ENCODE data around the gene RPL18A.

RPL18A gene

DNA sequence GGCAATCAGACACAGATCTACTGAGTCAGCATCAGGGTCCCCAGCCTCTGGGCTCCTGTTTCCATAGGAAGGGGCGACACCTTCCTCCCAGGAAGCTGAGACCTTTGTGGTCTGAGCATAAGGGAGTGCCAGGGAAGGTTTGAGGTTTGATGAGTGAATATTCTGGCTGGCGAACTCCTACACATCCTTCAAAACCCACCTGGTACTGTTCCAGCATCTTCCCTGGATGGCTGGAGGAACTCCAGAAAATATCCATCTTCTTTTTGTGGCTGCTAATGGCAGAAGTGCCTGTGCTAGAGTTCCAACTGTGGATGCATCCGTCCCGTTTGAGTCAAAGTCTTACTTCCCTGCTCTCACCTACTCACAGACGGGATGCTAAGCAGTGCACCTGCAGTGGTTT is 47.6 kb upstream of the RPL18A start:
- Histone ChIP-seq H3K4me1 (ENCODE audit: insufficient read depth, low read length) (no peaks in the 10 kb centered on the region), H3K4me2 (ENCODE audit: insufficient read depth, low read length) (no peak overlapping the region), H4K20me1 (ENCODE audit: insufficient read depth, low read length) (no peaks in the 10 kb centered on the region), H3K9ac (ENCODE audit: low read depth, low read length) (no peak overlapping the region), H2AFZ (ENCODE audit: low read depth, low read length) (no peak overlapping the region), H3K27ac (ENCODE audit: low read length) (no peak overlapping the region), H3K79me2 (ENCODE audit: insufficient read depth, low read length) (no peaks in the 10 kb centered on the region), H3K9me3 (ENCODE audit: insufficient read depth, low read length, severe bottlenecking) (no peaks in the 10 kb centered on the region), H3K36me3 (ENCODE audit: insufficient read depth, low read length) (no peaks in the 10 kb centered on the region), H3K27me3 (ENCODE audit: insufficient read depth, low read length, poor library complexity) (peaks cover 8% of the 10 kb centered on the region), H3K4me3 (ENCODE audit: low read depth in 1 of 2, low read length in 2 of 2) (no peak overlapping the region)
- ATAC-seq (ENCODE audit: insufficient read depth, low read depth) (no peak), DNase-seq (no peak)
- TF ChIP-seq, protein P1, sequence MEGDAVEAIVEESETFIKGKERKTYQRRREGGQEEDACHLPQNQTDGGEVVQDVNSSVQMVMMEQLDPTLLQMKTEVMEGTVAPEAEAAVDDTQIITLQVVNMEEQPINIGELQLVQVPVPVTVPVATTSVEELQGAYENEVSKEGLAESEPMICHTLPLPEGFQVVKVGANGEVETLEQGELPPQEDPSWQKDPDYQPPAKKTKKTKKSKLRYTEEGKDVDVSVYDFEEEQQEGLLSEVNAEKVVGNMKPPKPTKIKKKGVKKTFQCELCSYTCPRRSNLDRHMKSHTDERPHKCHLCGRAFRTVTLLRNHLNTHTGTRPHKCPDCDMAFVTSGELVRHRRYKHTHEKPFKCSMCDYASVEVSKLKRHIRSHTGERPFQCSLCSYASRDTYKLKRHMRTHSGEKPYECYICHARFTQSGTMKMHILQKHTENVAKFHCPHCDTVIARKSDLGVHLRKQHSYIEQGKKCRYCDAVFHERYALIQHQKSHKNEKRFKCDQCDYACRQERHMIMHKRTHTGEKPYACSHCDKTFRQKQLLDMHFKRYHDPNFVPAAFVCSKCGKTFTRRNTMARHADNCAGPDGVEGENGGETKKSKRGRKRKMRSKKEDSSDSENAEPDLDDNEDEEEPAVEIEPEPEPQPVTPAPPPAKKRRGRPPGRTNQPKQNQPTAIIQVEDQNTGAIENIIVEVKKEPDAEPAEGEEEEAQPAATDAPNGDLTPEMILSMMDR (IDR thresholded peaks at IDR 0.05; ENCODE audit: borderline replicate concordance, extremely low read depth, low read length, poor library complexity, severe bottlenecking) = no peak
- no peak for TF ChIP-seq EZH2 (IDR thresholded peaks at IDR 0.05; ENCODE audit: borderline replicate concordance, low read depth, low read length, severe bottlenecking)

DNA sequence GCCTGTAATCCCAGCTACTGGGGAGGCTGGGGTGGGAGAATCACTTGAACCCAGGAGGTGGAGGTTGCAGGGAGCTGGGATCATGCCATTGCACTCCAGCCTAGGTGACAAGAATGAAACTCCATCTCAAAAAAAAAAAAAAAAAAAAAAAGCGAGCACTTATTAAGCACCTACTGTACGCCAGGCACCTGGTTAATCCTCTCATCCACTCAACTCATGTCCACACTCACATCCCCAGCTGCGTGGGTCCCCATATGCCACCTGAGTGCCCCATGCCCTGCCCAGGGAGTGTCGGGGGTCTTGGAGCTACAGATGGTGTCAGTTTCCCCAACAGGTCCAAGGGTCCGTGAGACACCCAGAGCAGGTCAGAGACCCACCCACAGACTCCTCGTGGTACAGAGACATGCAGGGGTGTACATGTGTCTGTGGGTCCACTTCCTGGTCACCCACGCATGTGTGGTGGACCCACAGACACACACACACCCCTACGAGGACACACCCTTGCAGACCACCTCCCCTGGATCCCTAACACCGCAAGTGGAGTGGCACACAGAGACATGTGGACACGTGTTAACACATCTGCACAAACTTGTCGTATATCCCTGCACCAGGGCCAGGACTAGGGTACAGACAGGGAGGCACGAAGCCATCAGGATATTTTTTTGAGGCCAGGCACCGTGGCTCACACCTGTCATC is 41.9 kb upstream of the RPL18A start:
- H3K79me2 ChIP-seq (ENCODE audit: insufficient read depth, low read length) = no peaks in the 10 kb centered on the region
- H3K9me3 ChIP-seq (ENCODE audit: insufficient read depth, low read length, severe bottlenecking) = no peaks in the 10 kb centered on the region
- no peak overlapping the region for H3K4me2 ChIP-seq (ENCODE audit: insufficient read depth, low read length)
- no peaks in the 10 kb centered on the region for H3K36me3 ChIP-seq (ENCODE audit: insufficient read depth, low read length)
- H3K27me3 ChIP-seq (ENCODE audit: insufficient read depth, low read length, poor library complexity) = no peaks in the 10 kb centered on the region
- no peak overlapping the region for H3K9ac ChIP-seq (ENCODE audit: low read depth, low read length)
- no peak for ATAC-seq (ENCODE audit: insufficient read depth, low read depth)
- no peak overlapping the region for H3K27ac ChIP-seq (ENCODE audit: low read length)
- no peak for DNase-seq
- no peak for TF ChIP-seq EZH2 (IDR thresholded peaks at IDR 0.05; ENCODE audit: borderline replicate concordance, low read depth, low read length, severe bottlenecking)
- TF ChIP-seq, protein P1 (IDR thresholded peaks at IDR 0.05; ENCODE audit: borderline replicate concordance, extremely low read depth, low read length, poor library complexity, severe bottlenecking) = no peak
- no peak overlapping the region for H2AFZ ChIP-seq (ENCODE audit: low read depth, low read length)
- no peaks in the 10 kb centered on the region for H4K20me1 ChIP-seq (ENCODE audit: insufficient read depth, low read length)
- no peak overlapping the region for H3K4me3 ChIP-seq (ENCODE audit: low read depth in 1 of 2, low read length in 2 of 2)
- H3K4me1 ChIP-seq (ENCODE audit: insufficient read depth, low read length) = no peaks in the 10 kb centered on the region

DNA sequence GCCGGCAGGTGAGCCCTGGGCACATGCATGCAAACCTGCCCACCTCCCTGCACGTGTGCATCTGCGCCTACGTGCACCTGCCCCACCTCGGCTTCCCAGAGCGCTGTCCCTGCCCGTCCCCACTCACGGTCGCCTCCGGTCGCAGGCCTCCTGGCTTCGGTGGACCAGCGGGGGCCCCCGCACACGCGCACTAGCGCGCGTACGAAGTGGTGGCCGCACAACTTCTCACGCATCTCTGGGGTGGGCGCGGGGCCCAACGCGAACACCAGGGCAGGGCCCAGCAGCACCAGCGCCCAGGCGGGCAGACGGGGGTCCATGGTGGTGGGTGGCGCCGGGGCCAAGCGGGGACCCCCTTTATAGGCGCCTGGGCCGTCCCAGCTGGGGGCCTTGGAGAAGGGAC is 38.5 kb upstream of the RPL18A start, which contains the start of gene INSL3:
Gene INSL3, minus strand, starts transcription at position 330 of the 400 bp plus-strand sequence. Its CDS starts 13 bp downstream, at position 317.
- Histone ChIP-seq H3K79me2 (ENCODE audit: insufficient read depth, low read length) (no peaks in the 10 kb centered on the region), H3K9ac (ENCODE audit: low read depth, low read length) (no peak within 1 kb of the TSS), H4K20me1 (ENCODE audit: insufficient read depth, low read length) (no peaks in the 10 kb centered on the region), H3K4me1 (ENCODE audit: insufficient read depth, low read length) (no peaks in the 10 kb centered on the region), H2AFZ (ENCODE audit: low read depth, low read length) (no peak within 1 kb of the TSS), H3K27me3 (ENCODE audit: insufficient read depth, low read length, poor library complexity) (no peaks in the 10 kb centered on the region), H3K9me3 (ENCODE audit: insufficient read depth, low read length, severe bottlenecking) (no peaks in the 10 kb centered on the region), H3K4me3 (ENCODE audit: low read depth in 1 of 2, low read length in 2 of 2) (no peak within 1 kb of the TSS), H3K27ac (ENCODE audit: low read length) (no peak within 1 kb of the TSS), H3K4me2 (ENCODE audit: insufficient read depth, low read length) (no peak within 1 kb of the TSS), H3K36me3 (ENCODE audit: insufficient read depth, low read length) (no peaks in the 10 kb centered on the region)
- DNase-seq (no peak), ATAC-seq (ENCODE audit: insufficient read depth, low read depth) (no peak)
- TF ChIP-seq, protein P1 (IDR thresholded peaks at IDR 0.05; ENCODE audit: borderline replicate concordance, extremely low read depth, low read length, poor library complexity, severe bottlenecking) = no peak
- TF ChIP-seq EZH2 (IDR thresholded peaks at IDR 0.05; ENCODE audit: borderline replicate concordance, low read depth, low read length, severe bottlenecking) = no peak

Data from DND-41 (cell line).